GM19099 (cell line): ENCODE data around the gene TEPSIN.

ENCODE experiments used
- POLR2A ChIP-seq: IDR thresholded peaks from 3 replicates; pipeline ENCODE4 v1.6.1; 2011; ENCODE audit warnings: low read depth; ENCODE audit not compliant: insufficient read length; ENCODE audit errors: extremely low read depth

Gene TEPSIN

DNA sequence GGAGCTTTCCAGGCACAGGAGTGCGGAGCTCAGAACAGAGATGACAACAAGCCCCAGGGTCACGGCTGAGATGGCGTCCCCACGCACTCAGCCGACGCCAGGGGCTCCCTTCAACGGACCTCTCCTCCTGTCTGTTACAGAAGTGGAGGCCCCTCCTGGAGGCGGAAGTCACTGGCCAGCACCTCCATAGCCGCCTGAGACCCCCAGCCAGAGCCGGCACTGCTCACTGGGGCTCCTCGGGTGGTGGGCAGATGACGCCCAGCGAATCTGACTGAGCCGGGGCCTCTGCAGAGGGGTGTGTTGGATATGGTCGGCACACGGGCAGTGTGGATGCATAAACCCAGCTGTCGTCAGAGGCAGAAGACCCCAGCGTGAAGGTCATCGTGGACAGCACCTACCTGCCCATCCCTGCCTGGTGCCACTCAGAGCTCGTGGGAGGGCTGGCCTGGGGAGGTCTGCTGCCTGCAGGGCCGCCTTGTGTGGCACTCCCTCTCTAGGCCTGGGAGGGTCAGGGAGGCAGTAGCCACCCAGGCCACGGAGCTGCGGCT lies 20.3 kb upstream of the TEPSIN start:
- TF ChIP-seq POLR2A = no peak

DNA sequence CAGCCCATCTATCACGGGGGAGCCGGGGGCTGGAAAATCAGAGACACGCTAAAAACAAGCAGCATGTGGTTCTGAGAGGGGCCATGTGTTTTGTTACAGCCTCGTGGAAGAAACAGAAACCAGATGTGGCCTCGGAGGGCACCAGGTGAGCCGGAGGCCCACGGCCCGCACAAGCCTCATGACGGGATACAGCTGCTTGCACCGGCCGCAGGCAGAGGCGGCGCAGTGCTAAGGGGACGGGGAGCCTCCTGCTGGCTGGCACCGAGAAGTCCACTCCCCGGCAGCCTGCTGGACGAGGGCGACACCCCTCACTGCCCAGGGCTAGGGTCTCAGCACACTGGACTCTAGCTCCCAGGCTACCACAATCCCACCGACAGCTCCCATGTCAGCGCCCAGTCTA lies 19.4 kb upstream of the TEPSIN start:
- TF ChIP-seq POLR2A = no peak

- no peak for TF ChIP-seq POLR2A
Measured at GRCh38 chr17:81257533-81257932, 18.7 kb upstream of the TEPSIN start.

DNA sequence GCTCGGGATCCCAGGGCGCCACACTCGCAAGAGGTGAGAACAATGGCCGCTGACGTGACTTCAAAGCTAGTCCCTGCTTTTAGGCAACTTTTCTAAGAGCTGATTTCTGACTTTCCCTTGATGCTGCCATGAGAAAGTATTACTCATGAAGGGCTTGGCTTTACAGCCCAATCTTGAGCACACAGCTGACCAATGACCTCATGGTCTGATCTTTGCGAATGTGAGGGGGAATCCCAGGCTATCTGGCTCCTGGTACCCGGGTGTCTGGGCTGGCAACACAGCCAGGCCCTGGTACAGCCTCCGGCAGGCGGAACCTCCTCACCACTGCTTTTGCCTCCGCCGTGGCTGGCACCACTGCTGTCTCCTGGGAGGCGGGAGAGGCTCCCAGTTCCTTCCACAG lies 17.8 kb upstream of the TEPSIN start:
- TF ChIP-seq POLR2A = no peak

DNA sequence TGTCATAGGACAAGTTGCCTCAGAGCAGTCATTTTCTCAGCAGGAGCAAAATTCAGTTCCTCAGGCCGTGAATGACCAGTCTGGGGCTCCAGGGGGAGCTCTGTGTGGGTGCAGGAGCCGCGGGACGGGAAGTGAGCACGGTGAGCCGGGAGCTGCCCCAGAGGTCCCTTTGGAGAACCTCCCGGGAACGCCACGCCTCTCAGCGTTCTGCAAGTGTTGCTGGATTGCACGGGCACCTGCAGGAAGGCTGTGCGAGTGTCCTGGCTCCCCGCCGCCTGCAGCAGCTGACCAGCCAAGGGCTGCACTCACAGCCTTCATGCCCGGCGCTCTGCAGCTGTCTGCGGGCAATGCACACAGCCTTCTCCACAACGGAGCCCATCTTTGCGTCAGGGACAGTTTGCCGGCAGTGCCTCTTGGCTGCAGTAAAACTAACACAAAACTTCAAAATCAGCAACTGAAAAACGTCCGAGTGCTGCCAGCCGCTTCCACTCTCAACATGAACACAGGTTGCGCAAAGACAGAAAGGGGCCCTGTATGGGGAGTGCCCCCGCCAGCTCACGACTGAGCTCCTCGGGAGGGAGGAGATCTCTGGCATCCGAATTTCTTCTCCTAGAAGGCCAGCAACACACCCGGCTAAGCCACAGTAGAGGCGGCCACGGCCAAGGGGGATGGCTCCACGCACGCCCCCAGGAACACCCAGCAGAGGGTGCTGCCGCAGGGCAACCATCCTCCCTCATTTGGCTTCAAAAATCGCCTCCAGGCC lies 16.3 kb upstream of the TEPSIN start:
- no peak for TF ChIP-seq POLR2A

GRCh38 chr17:81253358-81254131 lies 14.7 kb upstream of the TEPSIN start:
- no peak for TF ChIP-seq POLR2A

DNA sequence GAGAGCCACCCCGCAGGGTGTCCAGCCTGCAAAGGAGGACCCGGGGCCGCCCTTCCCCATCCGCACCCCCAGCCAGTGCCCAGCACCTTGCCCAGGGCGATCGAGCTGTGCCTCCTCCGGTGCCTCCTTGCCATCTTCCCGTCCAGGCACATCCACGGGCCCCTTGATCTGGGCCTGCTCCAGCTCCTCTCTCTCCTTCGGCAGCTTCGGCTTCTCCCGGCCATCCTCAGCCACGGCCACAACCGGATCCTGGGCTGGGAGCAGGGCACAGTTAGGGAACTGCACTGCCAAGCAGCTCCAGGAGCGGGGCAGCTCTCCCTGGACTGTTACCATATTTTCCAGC lies 14.1 kb upstream of the TEPSIN start:
- TF ChIP-seq POLR2A = no peak

DNA sequence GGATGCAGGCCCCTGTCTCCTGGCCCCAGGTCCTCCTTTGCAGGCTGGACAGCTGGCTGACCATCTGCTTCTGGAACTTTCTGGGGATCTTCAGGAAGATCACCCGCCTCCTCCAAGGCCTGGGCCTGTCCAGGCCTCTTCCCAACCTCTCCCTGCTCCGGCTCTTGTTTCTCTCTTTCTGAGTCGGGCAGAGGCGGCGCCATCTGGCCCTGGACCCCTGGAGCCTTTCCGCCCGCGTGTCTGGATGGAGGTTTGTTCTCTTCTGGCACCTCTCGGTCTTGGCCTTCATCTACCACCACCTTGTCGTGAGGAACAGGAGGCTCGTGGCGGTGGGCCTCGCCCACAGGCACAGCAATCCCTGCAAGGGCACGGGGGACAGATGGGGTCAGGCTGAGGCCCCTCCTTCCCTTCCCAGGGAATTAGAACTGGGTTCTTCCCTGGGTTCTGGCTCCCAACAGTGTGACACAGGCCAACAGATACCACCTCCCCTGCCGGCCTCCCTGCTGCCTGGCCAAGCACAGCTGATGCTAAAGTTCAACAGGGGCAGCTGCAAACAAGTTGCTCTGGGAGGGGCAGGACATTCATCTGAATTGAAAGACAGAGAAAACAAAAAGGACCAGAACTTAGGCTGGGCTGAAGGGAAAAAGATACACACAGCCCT lies 13.6 kb upstream of the TEPSIN start:
- TF ChIP-seq POLR2A = no peak

DNA sequence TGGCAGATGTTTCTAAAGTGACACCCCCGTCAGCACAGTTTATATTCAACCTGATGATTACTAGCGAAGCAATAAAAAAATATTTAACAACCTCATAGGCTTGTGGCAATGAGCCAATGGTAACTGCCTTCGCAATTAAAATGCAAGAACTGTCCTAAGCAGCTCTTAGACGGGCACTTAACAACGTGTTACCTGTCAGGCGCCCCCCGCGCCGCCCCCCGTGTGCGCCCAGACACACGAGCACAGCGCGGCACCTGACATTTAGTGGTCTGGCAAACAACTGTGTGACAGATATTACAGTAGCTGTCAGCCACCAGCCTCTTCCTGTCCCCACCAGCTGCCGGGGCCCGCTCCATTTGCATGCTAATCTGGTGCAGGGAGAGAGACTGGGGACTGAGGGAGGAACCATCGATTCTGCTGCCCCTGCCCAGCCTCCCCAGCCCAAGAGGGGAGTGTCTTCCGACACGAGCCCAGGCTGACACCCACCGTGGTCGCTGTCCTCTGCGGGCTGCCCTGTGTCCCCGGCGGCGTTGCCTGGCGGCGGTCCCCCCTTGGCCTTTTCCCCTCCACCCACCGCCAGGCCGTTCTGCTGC lies 12.9 kb upstream of the TEPSIN start:
- TF ChIP-seq POLR2A = no peak

DNA sequence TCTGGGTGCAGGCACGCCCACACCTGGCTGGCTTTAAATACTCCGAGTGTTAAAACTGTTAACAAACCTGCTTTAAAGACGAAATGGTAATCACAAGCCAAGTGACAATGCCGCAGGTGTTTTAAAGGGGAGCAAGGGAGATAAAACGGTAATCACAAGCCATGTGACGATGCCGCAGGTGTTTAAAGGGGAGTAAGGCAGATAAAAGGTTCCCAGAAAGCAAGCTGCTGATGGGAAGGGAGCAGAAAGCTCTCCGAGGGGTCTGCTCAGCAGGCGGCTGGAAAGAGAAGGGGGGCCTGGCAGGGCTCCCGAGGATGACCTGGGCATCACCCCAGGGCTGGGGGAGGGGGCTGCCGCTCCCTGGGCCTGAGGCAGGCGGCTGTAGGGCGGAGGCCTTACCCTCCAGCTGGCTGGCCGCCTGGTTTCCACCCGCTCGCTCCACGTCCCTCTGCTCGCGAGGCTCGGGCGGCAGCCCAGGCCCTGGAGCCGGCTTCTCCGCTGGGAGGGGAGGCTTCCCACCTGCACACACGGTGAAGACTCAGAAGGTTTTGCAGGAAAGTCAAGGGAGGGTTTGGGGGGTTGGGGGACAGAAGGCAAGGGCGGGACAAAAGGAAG lies 12.3 kb upstream of the TEPSIN start:
- TF ChIP-seq POLR2A = no peak

DNA sequence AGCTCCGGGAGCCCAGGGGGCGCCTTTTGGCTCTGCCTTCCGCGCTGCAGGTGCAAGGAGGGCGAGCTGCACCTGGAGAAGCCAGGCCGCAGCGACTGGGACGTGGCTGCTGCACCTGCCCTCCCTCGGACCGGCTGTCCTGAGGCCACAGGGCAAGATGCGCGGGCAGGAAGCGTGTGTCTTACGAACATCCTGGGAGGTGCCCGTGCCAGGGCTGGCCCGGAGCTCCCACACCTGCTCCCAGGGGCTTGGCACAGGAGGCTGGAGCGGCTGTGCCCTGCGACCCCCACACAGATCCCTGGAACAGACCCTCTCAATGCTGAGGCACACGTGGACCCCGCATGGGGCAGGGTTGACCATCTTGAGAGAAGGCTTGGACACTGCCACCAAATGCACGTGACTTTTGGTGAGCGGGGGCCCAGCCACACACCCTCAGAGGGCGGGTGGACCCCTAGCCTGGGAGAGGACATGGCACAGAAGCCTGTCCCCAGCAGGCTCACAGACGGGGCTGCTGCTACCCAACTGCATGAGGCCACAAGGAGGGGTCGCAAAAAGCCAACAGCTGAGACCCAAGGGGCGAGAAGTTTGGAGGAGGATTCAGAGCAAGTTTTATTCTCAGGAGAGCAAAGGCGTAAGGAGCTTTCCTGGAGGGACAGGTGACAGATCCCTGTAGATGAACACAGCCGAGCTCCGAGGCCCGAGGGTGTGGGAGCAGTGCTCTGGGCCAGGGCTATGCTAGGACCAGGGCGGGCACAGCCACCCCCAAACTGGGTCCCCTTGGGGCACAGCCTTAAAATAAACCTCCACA lies 11.6 kb upstream of the TEPSIN start:
- no peak for TF ChIP-seq POLR2A

- TF ChIP-seq POLR2A = no peak
Measured at GRCh38 chr17:81249223-81250040, 10.6 kb upstream of the TEPSIN start.

DNA sequence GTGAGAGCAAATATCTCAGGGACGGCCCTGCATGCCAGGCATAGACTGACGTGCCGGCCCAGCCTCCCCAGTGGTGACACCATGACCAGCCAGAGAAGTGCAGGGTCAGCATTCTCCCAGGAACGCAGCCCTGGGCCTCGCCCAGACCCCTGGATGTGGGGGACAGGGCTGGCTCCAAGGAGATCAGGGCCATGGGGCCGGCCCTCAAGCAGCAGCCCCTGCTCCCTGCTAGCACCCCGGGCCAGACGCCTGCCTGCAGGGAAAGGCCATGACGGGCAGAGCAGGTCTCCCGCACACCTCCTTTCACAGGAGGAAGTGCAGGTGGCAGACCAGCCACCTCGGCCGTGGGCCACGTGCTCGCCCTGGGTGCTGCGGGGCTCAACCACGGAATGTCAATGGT lies 9.8 kb upstream of the TEPSIN start:
- TF ChIP-seq POLR2A = no peak

GRCh38 chr17:81247339-81247990 lies 8.6 kb upstream of the TEPSIN start:
- no peak for TF ChIP-seq POLR2A
